ENCODE results near the gene FJX1.

FJX1 gene

DNA sequence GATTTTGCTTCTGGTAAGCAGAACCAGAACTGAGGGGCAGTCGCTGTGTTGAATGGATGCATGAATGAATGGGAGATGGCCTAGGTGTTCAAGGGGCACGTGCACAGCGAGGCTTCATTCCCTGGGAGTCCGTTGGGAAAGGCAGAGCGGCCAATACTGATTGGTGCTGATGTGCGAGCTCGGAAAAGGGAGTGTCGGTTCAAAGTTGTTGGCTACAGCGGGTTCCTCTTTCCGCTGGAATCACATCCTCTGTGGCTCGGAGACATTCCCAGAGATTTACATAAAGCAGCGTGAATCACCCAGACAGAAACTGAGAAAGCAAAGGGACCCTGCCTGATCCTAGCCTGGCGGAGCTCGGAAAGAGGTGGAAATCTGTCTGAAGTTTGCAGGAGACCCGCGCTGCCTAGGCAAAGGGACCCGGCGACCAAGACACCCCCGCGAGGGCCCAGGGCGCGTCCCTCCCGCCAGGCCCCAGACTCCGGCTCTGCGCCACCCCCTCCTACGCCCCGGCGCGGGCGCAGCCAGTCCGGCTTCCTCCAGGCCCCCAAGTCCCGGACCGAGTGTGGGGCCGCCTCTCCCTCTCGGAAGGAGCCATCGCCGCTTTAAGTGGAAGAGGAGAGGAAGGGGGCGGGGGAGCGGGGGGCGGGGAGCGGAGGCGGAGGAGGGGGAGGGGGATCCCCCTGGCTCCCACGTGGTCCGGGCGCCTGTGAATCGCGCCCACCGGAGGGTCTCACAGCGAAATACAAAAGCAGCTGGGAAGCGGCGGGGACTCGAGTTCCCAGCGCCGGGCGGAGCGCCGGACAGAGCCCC is at the start of gene FJX1:
Gene FJX1, plus strand, starts transcription at position 774 of the 810 bp plus-strand sequence. CDS start 177 bp downstream, outside the sequence.
- no peak for TF ChIP-seq CTCF (IDR thresholded peaks at IDR 0.05)

GRCh38 chr11:35571696-35572095 is 46.6 kb upstream of the FJX1 start:
- no peak for TF ChIP-seq CTCF (IDR thresholded peaks at IDR 0.05)

DNA sequence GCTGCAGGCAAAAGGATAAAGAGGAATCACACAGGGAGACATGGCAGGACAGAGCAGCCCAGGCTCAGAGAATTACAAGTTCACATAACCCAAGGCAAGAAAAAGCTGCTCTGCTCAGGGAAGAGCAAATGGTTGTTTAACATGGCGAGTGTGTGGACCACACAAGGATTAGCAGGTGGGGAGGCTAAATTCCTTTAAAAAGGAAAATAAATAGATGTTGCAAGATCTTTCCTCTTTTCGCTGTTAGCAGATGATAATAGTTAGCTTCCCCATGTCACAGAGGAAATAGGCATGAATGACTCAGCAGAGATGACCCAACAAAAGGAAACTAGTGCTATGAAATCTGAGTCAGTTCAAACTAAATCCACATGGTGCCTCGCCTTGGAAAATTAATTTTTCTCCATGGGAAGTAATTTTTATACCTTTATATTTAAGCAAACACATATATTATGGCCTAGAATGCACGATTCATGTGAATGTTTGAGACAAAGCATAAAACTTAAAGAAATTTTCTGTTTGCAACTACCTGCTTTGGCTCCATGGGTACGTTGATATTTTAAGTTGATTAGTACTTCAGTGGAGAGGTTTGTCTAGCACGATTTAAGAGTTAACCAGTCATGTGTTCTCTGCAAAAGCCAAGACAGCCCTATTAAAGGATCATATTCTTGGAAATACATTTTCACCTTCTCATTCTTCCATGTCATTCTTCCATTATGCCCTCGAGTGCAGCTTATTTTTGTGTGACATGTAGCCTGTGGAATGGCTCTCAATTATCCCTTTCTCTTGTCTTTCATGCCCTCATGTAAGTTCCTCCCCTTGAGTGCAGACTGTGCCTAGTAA is 38.5 kb upstream of the FJX1 start:
- no peak for TF ChIP-seq CTCF (IDR thresholded peaks at IDR 0.05)

DNA sequence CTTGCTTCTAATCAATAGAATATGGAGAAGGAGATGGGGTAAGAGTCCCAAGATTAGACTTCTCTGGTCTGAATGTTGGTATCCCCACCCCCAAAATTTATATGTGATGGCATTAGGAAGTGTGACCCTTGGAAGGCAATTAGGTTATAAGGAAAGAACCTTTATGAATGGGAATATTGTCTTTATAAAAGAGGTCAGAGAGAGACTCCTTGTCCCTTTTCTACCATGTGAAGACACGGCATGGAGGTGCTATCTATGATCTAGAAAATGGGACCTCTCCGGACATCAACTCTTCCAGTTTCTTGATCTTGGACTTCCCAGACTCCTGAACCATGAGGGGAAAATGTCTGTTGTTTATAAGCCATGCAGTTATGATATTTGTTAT is 37.9 kb upstream of the FJX1 start:
- no peak for TF ChIP-seq CTCF (IDR thresholded peaks at IDR 0.05)

DNA sequence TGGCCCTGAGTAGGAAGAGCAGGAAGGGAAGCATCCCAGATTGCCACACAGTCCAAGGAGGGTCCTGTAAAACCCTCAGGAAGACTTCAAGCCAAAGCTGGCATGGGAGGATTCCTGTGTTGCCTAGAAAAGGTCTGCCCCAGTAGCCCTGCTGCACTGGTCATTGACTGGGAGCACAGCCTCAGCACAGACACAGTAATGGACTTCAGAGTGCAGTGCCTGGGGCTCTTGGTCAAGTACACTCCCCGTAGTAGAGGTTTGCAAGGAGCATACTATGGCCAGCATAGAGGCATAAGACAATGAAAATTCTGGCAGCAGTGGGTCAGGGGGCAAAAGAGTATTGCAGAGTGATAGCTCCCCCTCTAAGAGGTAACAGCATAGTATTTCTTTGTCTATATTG is 36.2 kb upstream of the FJX1 start:
- TF ChIP-seq CTCF (IDR thresholded peaks at IDR 0.05): no peak

- no peak for TF ChIP-seq CTCF (IDR thresholded peaks at IDR 0.05)
Observed at GRCh38 chr11:35583126-35583525, 35.1 kb upstream of the FJX1 start.

DNA sequence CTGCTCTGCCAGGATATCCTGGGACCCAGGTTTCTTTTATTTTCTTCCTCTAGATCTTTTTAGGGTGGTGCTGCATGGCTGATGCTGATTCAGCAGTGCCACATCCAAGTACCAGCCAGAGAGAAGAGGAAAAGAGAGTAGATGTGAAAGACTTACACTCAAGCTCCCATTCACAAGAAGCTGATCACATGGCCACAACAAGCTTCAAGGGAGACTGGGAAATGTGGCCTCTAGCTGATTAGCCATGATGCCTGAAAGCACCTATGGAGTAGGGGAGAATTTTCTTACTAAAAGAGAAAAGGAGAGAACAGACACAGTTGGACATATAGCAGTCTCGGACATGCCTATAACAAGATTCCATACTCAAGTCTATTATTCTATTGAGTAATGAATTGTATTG is 34.4 kb upstream of the FJX1 start:
- TF ChIP-seq CTCF (IDR thresholded peaks at IDR 0.05): no peak

Data from LNCAP (cell line).